SIG-M5 (cell line): ENCODE measurements around the gene GDF9.

Source experiments
- DNase-seq: peaks from one replicate; lab custom pipeline; 2025; lab: John Stamatoyannopoulos, UW

GDF9 gene

GRCh38 chr5:132820162-132820754 is 46.0 kb downstream of the GDF9 start:
- DNase-seq, result peak; percentile 46

- no peak for DNase-seq
These were observed 46.8 kb downstream of the GDF9 start for GRCh38 chr5:132819468-132819867.

- no peak for DNase-seq
These were observed 49.3 kb downstream of the GDF9 start for GRCh38 chr5:132817011-132817410.

- DNase-seq, result no peak
These were observed 49.7 kb downstream of the GDF9 start for GRCh38 chr5:132816554-132816953.

- no peak for DNase-seq
These were observed 50.2 kb downstream of the GDF9 start for GRCh38 chr5:132816083-132816482.

GRCh38 chr5:132815454-132815853 is 50.8 kb downstream of the GDF9 start:
- DNase-seq, result no peak

GRCh38 chr5:132814503-132815294 is 51.6 kb downstream of the GDF9 start:
- no peak for DNase-seq

GRCh38 chr5:132813599-132814502 is 52.4 kb downstream of the GDF9 start:
- DNase-seq, result no peak

- DNase-seq, result no peak
These were observed 53.3 kb downstream of the GDF9 start, which contains the start of gene SOWAHA for GRCh38 chr5:132812781-132813598. SOWAHA (plus strand) TSS chr5:132813302; CDS start chr5:132813622, 320 bp downstream.

- peak; percentile 34 for DNase-seq
These were observed 54.0 kb downstream of the GDF9 start for GRCh38 chr5:132812123-132812765.
